Measurements from ENCODE around the gene SLC35F1. TPM values are rescaled to one million over a fixed set of nuclear protein-coding genes. Genes with fewer than 3 reads are reported as not detected.

Gene SLC35F1
- total RNA-seq, 1 donor from 2014 or later = not detected

DNA sequence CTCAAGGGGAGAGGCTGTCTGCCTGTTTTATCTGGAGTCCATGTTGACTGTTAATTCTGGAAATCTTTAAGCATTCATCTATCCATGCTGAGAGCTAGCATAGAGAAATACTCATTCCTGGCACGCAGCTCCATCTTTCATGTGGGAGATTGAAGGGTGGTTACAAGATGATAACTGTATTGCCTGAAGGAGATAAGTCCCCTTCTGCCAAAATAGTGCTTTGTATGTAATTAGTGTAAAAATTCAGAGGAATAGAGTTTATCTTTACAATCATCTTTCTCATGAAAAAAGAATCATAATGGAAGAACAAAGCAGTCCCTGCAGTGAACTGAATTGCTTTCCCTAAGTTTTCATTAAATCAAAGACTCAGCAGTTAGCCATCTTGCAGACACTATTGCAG, 256.5 kb downstream of the SLC35F1 start:
- Histone ChIP-seq H3K36me3 (no peaks in the 10 kb centered on the region), H3K9me3 (no peaks in the 10 kb centered on the region), H3K27me3 (no peaks in the 10 kb centered on the region), H3K4me1 (no peaks in the 10 kb centered on the region), H3K27ac (no peak overlapping the region), H3K4me3 (no peak overlapping the region)
- no peak for TF ChIP-seq CTCF (IDR thresholded peaks at IDR 0.05)
- no peak for DNase-seq (ENCODE audit: low spot score in 2 of 2)
- intact Hi-C loops (cut with DNase I) = no loop called here

DNA sequence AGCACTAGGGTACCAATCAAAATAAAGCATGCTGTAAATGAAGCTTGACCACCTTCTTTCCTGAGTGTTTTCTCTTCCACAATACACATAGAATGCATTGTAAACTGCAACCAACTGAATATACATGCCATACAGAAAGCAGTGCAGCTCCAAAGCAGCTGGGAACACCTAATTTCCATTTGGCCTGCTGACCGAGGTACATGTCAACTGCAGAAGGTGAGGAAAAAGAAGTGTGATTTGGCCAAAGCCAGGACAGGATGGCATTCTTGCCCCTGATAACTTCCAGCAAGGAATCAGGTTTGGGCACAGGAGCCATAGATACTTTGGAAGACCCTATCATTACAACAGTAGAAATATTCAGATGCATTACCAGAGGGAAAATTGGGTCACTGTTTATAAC, 258.4 kb downstream of the SLC35F1 start:
- Histone ChIP-seq H3K36me3 (no peaks in the 10 kb centered on the region), H3K9me3 (no peaks in the 10 kb centered on the region), H3K27ac (no peak overlapping the region), H3K4me1 (no peaks in the 10 kb centered on the region), H3K27me3 (no peaks in the 10 kb centered on the region), H3K4me3 (no peak overlapping the region)
- no peak for DNase-seq (ENCODE audit: low spot score in 2 of 2)
- intact Hi-C loops (cut with DNase I) = no loop called here
- no peak for TF ChIP-seq CTCF (IDR thresholded peaks at IDR 0.05)

GRCh38 chr6:118168421-118168820, 261.4 kb downstream of the SLC35F1 start:
- no peaks in the 10 kb centered on the region for H3K36me3 ChIP-seq
- H3K4me1 ChIP-seq = no peaks in the 10 kb centered on the region
- H3K9me3 ChIP-seq = no peaks in the 10 kb centered on the region
- H3K27me3 ChIP-seq = no peaks in the 10 kb centered on the region
- intact Hi-C loops (cut with DNase I) = no loop called here
- TF ChIP-seq CTCF (IDR thresholded peaks at IDR 0.05) = no peak
- H3K4me3 ChIP-seq = no peak overlapping the region
- H3K27ac ChIP-seq = no peak overlapping the region
- DNase-seq (ENCODE audit: low spot score in 2 of 2) = no peak

DNA sequence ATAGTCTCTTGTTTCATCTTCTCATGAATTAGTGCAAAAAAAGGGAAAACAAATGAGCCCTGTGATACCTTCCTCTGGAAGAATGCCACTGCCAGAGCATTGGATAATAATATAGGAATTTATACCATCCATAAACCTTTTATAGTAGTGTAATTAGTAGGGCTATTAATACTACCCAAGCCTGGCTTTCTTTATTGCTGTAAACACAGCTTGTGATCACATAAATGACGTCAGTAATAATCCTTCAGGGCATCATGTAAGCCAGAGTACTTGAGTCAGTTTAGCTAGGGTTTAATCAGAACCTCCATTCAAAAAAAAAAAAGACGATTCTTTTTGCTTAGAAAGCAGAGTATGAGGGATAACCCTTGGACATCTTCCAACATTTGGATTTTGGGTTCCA, 264.8 kb downstream of the SLC35F1 start:
- Histone ChIP-seq H3K36me3 (no peaks in the 10 kb centered on the region), H3K4me3 (no peak overlapping the region), H3K27ac (no peak overlapping the region), H3K9me3 (peaks cover 0 to 6% of the 10 kb centered on the region in 2 donors), H3K27me3 (no peaks in the 10 kb centered on the region), H3K4me1 (no peaks in the 10 kb centered on the region)
- TF ChIP-seq CTCF (IDR thresholded peaks at IDR 0.05) = no peak
- intact Hi-C loops (cut with DNase I) = no loop called here
- no peak for DNase-seq (ENCODE audit: low spot score in 2 of 2)

DNA sequence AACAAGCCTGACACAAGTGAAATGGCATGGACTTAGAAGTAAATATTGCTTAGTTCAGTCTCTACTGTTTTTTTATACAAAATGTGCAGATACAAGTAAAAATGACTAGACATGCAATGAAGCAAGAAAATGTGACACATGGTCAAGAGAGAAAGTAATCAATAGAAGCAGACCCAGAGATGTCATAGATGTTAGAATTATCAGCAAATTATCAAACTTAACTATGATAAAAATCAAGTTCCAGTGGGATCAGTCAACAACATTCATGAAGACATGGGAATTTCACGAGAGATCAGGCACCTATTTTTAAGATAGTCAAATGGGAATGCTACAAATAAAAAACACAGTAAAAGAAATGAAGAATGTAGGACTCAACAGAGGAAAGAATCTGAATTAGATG, 267.0 kb downstream of the SLC35F1 start:
- H3K4me3 ChIP-seq = no peak overlapping the region
- H3K36me3 ChIP-seq = no peaks in the 10 kb centered on the region
- H3K9me3 ChIP-seq = peaks cover 0 to 6% of the 10 kb centered on the region in 2 donors
- intact Hi-C loops (cut with DNase I) = no loop called here
- no peak overlapping the region for H3K27ac ChIP-seq
- no peak for TF ChIP-seq CTCF (IDR thresholded peaks at IDR 0.05)
- no peak for DNase-seq (ENCODE audit: low spot score in 2 of 2)
- no peaks in the 10 kb centered on the region for H3K4me1 ChIP-seq
- H3K27me3 ChIP-seq = no peaks in the 10 kb centered on the region

DNA sequence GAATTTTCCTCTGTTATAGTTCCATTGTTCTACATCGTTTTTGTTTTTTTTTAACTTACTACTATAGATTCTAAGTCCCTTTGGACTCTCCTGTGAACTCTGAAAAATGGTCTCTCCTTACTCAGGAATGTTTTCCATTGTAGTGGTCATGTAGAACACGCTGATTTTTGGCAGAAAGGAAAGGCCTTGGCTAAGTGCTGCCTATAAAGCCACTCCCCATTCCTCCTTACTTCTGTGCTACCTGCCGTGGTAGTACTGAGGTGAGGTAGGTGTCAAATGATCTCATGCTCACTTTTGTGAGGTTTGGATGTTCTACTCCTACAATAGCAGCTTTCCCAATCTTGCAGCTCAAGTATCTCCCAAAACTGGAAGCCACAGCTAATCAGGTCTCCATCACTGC, 270.7 kb downstream of the SLC35F1 start:
- Histone ChIP-seq H3K36me3 (no peaks in the 10 kb centered on the region), H3K9me3 (peaks cover 0 to 6% of the 10 kb centered on the region in 2 donors), H3K27ac (no peak overlapping the region), H3K27me3 (no peaks in the 10 kb centered on the region), H3K4me3 (no peak overlapping the region), H3K4me1 (no peaks in the 10 kb centered on the region)
- no peak for TF ChIP-seq CTCF (IDR thresholded peaks at IDR 0.05)
- intact Hi-C loops (cut with DNase I) = no loop called here
- DNase-seq (ENCODE audit: low spot score in 2 of 2) = no peak
